NB4 (cell line): ENCODE measurements around the gene FAM53A.

Source experiments
- MYC ChIP-seq: IDR thresholded peaks from 2 replicates; pipeline ENCODE4 v1.6.1; 2011; ENCODE audit warnings: low read depth, low read length
- POLR2A ChIP-seq: IDR thresholded peaks from 2 replicates; pipeline ENCODE4 v1.6.1; 2011; ENCODE audit warnings: mild to moderate bottlenecking; ENCODE audit not compliant: insufficient read length; ENCODE audit errors: extremely low read depth
- TF ChIP-seq, protein P1 (sequence below): IDR thresholded peaks from one replicate; pipeline ENCODE4 v1.5.1; 2012; ENCODE audit warnings: low read depth, low read length
- TF ChIP-seq, protein P2 (sequence below): IDR thresholded peaks from 2 replicates; pipeline ENCODE4 v1.6.1; 2011; ENCODE audit warnings: low read depth, low read length

- TF ChIP-seq, protein P1, sequence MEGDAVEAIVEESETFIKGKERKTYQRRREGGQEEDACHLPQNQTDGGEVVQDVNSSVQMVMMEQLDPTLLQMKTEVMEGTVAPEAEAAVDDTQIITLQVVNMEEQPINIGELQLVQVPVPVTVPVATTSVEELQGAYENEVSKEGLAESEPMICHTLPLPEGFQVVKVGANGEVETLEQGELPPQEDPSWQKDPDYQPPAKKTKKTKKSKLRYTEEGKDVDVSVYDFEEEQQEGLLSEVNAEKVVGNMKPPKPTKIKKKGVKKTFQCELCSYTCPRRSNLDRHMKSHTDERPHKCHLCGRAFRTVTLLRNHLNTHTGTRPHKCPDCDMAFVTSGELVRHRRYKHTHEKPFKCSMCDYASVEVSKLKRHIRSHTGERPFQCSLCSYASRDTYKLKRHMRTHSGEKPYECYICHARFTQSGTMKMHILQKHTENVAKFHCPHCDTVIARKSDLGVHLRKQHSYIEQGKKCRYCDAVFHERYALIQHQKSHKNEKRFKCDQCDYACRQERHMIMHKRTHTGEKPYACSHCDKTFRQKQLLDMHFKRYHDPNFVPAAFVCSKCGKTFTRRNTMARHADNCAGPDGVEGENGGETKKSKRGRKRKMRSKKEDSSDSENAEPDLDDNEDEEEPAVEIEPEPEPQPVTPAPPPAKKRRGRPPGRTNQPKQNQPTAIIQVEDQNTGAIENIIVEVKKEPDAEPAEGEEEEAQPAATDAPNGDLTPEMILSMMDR, result no peak
- no peak for TF ChIP-seq POLR2A
- TF ChIP-seq MYC, result no peak
- TF ChIP-seq, protein P2, sequence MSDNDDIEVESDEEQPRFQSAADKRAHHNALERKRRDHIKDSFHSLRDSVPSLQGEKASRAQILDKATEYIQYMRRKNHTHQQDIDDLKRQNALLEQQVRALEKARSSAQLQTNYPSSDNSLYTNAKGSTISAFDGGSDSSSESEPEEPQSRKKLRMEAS, result no peak
These were observed 37.4 kb downstream of the FAM53A start for GRCh38 chr4:1646690-1647089.
